IPS DF 4.7 (cell line): Measurements from ENCODE around the gene PTPRE.

ENCODE experiments used
- DNase-seq: peaks from one replicate; pipeline ENCODE4 v3.0.0-alpha.2; 2013; ENCODE audit warnings: low spot score; ENCODE audit errors: extremely low read depth

PTPRE gene

GRCh38 chr10:127999297-128000129 is 92.6 kb downstream of the PTPRE start:
- no peak for DNase-seq

GRCh38 chr10:128000471-128001362 is 93.8 kb downstream of the PTPRE start:
- DNase-seq = no peak

- no peak for DNase-seq
Measured at GRCh38 chr10:128001363-128001745, 94.5 kb downstream of the PTPRE start.

GRCh38 chr10:128001849-128002248 is 94.9 kb downstream of the PTPRE start:
- no peak for DNase-seq

GRCh38 chr10:128003521-128003920 is 96.6 kb downstream of the PTPRE start:
- DNase-seq = no peak

GRCh38 chr10:128005858-128006257 is 99.0 kb downstream of the PTPRE start:
- no peak for DNase-seq

- DNase-seq = no peak
Measured at GRCh38 chr10:128007056-128007455, 100.2 kb downstream of the PTPRE start.

- DNase-seq = no peak
Measured at GRCh38 chr10:128007971-128008370, 101.1 kb downstream of the PTPRE start.

GRCh38 chr10:128008521-128009250 is 101.8 kb downstream of the PTPRE start:
- no peak for DNase-seq

- DNase-seq = no peak
Measured at GRCh38 chr10:128009372-128010126, 102.6 kb downstream of the PTPRE start.

- DNase-seq = peak; percentile 16
Measured at GRCh38 chr10:128011059-128011979, 104.4 kb downstream of the PTPRE start.

- no peak for DNase-seq
Measured at GRCh38 chr10:128013626-128014025, 106.7 kb downstream of the PTPRE start.

GRCh38 chr10:128014236-128014635 is 107.3 kb downstream of the PTPRE start:
- DNase-seq = no peak

GRCh38 chr10:128016423-128017060 is 109.6 kb downstream of the PTPRE start:
- no peak for DNase-seq

GRCh38 chr10:128017822-128018221 is 110.9 kb downstream of the PTPRE start:
- DNase-seq = no peak

GRCh38 chr10:128018236-128018635 is 111.3 kb downstream of the PTPRE start:
- DNase-seq = no peak

- no peak for DNase-seq
Measured at GRCh38 chr10:128018691-128019090, 111.8 kb downstream of the PTPRE start.

- no peak for DNase-seq
Measured at GRCh38 chr10:128022261-128023196, 115.6 kb downstream of the PTPRE start.
